HG02885 (cell line): ENCODE data around the gene RXRG.
A peak's percentile ranks its signal among the peaks of the same experiment; 100 is the strongest.

Source experiments
- ATAC-seq: cut with Tn5 transposase; IDR thresholded peaks from one replicate; pipeline ENCODE4 v1.9.1; 2021; ENCODE audit warnings: mild to moderate bottlenecking; ENCODE audit not compliant: unreplicated experiment, poor library complexity

The RXRG gene

GRCh38 chr1:165416876-165417275 is 28.1 kb downstream of the RXRG start:
- ATAC-seq, result no peak

GRCh38 chr1:165415068-165415467 is 29.9 kb downstream of the RXRG start:
- ATAC-seq, result no peak

- ATAC-seq, result no peak
These were observed 30.3 kb downstream of the RXRG start for GRCh38 chr1:165414620-165415019.

GRCh38 chr1:165411396-165411795 is 33.5 kb downstream of the RXRG start:
- ATAC-seq, result no peak

GRCh38 chr1:165409657-165410358 is 35.1 kb downstream of the RXRG start:
- no peak for ATAC-seq

- no peak for ATAC-seq
These were observed 36.4 kb downstream of the RXRG start for GRCh38 chr1:165408518-165408917.

- no peak for ATAC-seq
These were observed 37.5 kb downstream of the RXRG start for GRCh38 chr1:165407398-165407797.

- ATAC-seq, result peak; percentile 71
These were observed 41.0 kb downstream of the RXRG start for GRCh38 chr1:165403835-165404482.

GRCh38 chr1:165402517-165403111 is 42.3 kb downstream of the RXRG start:
- no peak for ATAC-seq

GRCh38 chr1:165397944-165398343 is 47.0 kb downstream of the RXRG start:
- no peak for ATAC-seq

GRCh38 chr1:165395901-165396300 is 49.0 kb downstream of the RXRG start:
- ATAC-seq, result no peak

- ATAC-seq, result peak; percentile 24
These were observed 49.4 kb downstream of the RXRG start for GRCh38 chr1:165395478-165395877.

- ATAC-seq, result peak; percentile 99
These were observed 52.0 kb downstream of the RXRG start for GRCh38 chr1:165392634-165393571.

GRCh38 chr1:165389609-165390008 is 55.3 kb downstream of the RXRG start:
- ATAC-seq, result no peak

- ATAC-seq, result no peak
These were observed 57.0 kb downstream of the RXRG start for GRCh38 chr1:165387961-165388360.

- no peak for ATAC-seq
These were observed 57.4 kb downstream of the RXRG start for GRCh38 chr1:165387505-165387904.

- no peak for ATAC-seq
These were observed 61.1 kb downstream of the RXRG start for GRCh38 chr1:165383599-165384405.

GRCh38 chr1:165383067-165383466 is 61.9 kb downstream of the RXRG start:
- no peak for ATAC-seq

- no peak for ATAC-seq
These were observed 63.0 kb downstream of the RXRG start for GRCh38 chr1:165381745-165382505.
